IPS-18c (cell line): Measurements from ENCODE around the gene TBX10.
A peak's percentile ranks its signal among the peaks of the same experiment; 100 is the strongest.
"Not testable (repeated sequence)": the region's sequence is repeated elsewhere in the genome, so short reads cannot be mapped to it uniquely, and the experiment has no call there.

Experiments
- H3K4me3 ChIP-seq: 2 replicates; pipeline ENCODE4 v1.7.0; 2013; ENCODE audit warnings: low read depth, mild to moderate bottlenecking, low read length, moderate library complexity; ENCODE audit not compliant: insufficient read depth
- H3K9me3 ChIP-seq: one replicate; pipeline ENCODE4 v1.6.1; 2013; ENCODE audit warnings: mild to moderate bottlenecking, low read length, moderate library complexity; ENCODE audit not compliant: control insufficient read depth, insufficient read depth

The TBX10 gene

GRCh38 chr11:67613960-67614715 lies 25.4 kb downstream of the TBX10 start:
- Histone ChIP-seq H3K4me3 (no peak overlapping the region; the same call in 1 of the 2 replicates), H3K9me3 (peaks cover 2% of the 10 kb centered on the region)

GRCh38 chr11:67613313-67613959 lies 26.1 kb downstream of the TBX10 start:
- Histone ChIP-seq H3K9me3 (peaks cover 2% of the 10 kb centered on the region), H3K4me3 (no peak overlapping the region; the same call in 1 of the 2 replicates)

- Histone ChIP-seq H3K9me3 (peaks cover 2% of the 10 kb centered on the region), H3K4me3 (no peak overlapping the region)
These were observed 26.8 kb downstream of the TBX10 start for GRCh38 chr11:67612751-67613150.

GRCh38 chr11:67611704-67612587 lies 27.6 kb downstream of the TBX10 start:
- peaks cover 2% of the 10 kb centered on the region for H3K9me3 ChIP-seq
- H3K4me3 ChIP-seq = no peak overlapping the region

- no peak overlapping the region for H3K4me3 ChIP-seq
These were observed 28.4 kb downstream of the TBX10 start for GRCh38 chr11:67611165-67611564.

GRCh38 chr11:67610302-67610868 lies 29.2 kb downstream of the TBX10 start:
- H3K4me3 ChIP-seq = no peak overlapping the region
- H3K9me3 ChIP-seq = peaks cover 2% of the 10 kb centered on the region

More at GRCh38 chr11:67611165-67611564, 28.4 kb downstream of the TBX10 start:
- H3K9me3 ChIP-seq = peaks cover 2% of the 10 kb centered on the region

GRCh38 chr11:67609316-67609715 lies 30.2 kb downstream of the TBX10 start:
- peaks cover 2% of the 10 kb centered on the region for H3K9me3 ChIP-seq
- H3K4me3 ChIP-seq = no peak overlapping the region

GRCh38 chr11:67608486-67608885 lies 31.1 kb downstream of the TBX10 start:
- no peak overlapping the region for H3K4me3 ChIP-seq

GRCh38 chr11:67607507-67607906 lies 32.1 kb downstream of the TBX10 start:
- H3K4me3 ChIP-seq = peak overlapping the region; percentile 97
- no peaks in the 10 kb centered on the region for H3K9me3 ChIP-seq

More at GRCh38 chr11:67608486-67608885, 31.1 kb downstream of the TBX10 start:
- peaks cover 2% of the 10 kb centered on the region for H3K9me3 ChIP-seq

- Histone ChIP-seq H3K4me3 (peak within 1 kb of the TSS; percentile 97), H3K9me3 (no peaks in the 10 kb centered on the region)
These were observed 32.9 kb downstream of the TBX10 start, which contains the start of gene NDUFV1 for GRCh38 chr11:67606492-67607295. NDUFV1 (plus strand) TSS chr11:67606936; CDS start chr11:67607005, 69 bp downstream.

GRCh38 chr11:67606093-67606491 lies 33.5 kb downstream of the TBX10 start:
- H3K9me3 ChIP-seq = no peaks in the 10 kb centered on the region
- H3K4me3 ChIP-seq = peak overlapping the region; percentile 97

- H3K9me3 ChIP-seq = no peaks in the 10 kb centered on the region
- H3K4me3 ChIP-seq = peak overlapping the region; percentile 21; the same call in 1 of the 2 replicates
These were observed 34.1 kb downstream of the TBX10 start for GRCh38 chr11:67605231-67606011.

- H3K4me3 ChIP-seq = peak overlapping the region; percentile 21; the same call in 1 of the 2 replicates
These were observed 34.7 kb downstream of the TBX10 start for GRCh38 chr11:67604815-67605214.

GRCh38 chr11:67604119-67604518 lies 35.4 kb downstream of the TBX10 start:
- H3K4me3 ChIP-seq, H3K9me3 ChIP-seq: not testable (repeated sequence)

More at GRCh38 chr11:67604815-67605214, 34.7 kb downstream of the TBX10 start:
- no peaks in the 10 kb centered on the region for H3K9me3 ChIP-seq

- Histone ChIP-seq H3K4me3 (no peak overlapping the region; the same call in 1 of the 2 replicates), H3K9me3 (peaks cover 3% of the 10 kb centered on the region)
These were observed 38.5 kb downstream of the TBX10 start for GRCh38 chr11:67601098-67601497.
